GM21447 (cell line): ENCODE results near the gene FAM222A.

Experiments
- ATAC-seq: cut with Tn5 transposase; IDR thresholded peaks from one replicate; pipeline ENCODE4 v1.9.1; 2021; ENCODE audit not compliant: unreplicated experiment

Gene FAM222A

DNA sequence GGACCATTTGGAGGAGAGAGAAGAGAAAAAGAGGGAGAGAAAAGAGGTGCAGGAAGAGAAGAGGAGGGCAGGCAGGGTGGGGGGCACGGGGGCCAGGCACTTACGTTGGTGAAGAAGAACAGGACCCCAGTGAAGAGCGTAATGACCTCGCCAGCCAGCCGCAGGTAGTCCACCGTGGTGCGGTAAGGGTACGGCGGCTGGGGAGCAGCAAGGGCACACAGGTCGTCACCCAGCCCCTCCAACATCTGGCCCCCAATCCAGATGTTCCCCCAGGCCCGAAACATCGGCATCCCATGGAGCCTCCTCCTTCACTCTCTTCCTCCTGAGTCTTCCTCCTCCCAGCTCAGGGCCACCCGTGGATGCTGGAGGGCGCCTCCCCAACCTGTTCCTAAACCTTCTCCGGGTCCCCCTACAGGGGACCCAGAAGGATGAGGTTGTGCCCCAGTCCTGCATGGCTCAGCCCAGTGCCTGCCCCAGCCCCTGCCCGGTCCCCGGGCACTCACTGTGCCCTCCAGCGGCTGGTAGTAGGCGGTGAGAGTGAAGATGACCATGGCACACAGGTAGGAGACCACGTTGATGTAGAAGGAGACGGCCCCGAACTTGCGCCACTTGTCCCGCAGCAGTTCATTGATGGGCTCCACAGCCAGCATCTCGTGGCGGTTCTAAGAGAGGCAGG is 80.3 kb downstream of the FAM222A start:
- no peak for ATAC-seq

GRCh38 chr12:109795023-109795422 is 81.4 kb downstream of the FAM222A start:
- ATAC-seq: no peak

- ATAC-seq: no peak
Observed at GRCh38 chr12:109796057-109796456, 82.4 kb downstream of the FAM222A start.

DNA sequence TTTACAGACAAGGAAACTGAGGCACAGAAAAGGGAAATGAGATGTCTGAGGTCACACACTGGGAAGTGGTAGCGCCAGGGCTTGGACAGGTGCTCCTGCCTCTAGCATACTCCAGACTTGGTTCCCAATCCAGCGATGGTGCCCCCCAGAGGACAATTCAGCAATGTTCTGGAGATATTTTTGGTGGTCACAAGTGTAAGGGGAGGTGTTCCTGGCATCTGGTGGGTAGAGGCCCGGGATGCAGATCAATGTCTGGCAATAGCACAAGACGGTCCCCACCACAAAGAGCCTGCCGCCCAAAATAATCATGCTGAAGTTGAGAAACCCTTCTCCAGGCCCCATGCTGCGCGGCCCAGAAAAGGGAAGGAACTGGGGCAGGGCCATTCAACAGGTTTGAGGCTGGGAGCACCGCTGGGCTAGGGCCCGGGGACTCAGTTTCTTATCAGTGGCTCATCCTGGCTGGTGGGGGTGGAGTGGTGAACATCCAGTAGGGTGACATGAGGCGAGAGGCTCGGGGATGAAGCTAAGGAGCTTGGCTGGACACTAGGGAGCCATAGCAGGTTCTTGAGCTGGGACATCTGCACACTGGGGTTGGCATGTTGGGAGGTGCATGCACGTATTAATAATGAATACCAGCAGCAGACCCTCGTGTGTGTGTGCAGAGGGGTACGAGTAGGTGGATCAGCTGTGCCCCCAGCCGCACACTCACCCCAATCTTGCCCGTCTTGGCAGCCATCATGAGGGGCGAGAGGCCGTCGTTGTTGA is 84.5 kb downstream of the FAM222A start:
- no peak for ATAC-seq

- ATAC-seq: no peak
Observed at GRCh38 chr12:109798691-109799090, 85.1 kb downstream of the FAM222A start.

DNA sequence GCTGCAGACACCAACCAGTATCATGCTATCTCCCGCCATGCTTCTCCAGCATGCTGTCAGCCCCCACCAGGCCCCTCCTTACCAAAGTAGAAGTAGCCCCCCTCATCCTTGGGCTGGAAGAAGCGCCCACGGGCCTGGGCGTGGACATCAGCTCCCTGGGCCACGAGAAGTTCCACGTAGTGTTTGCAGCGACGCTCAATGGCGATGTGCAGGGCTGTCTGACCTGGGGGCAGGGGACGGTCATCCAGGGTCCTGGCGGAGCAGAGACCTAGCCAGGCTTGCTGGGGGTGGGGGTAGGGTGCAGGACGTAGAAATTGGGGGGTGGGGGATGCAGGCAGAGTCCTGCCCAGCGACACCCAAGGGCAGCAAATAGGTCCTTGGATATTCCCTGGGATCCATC is 86.9 kb downstream of the FAM222A start:
- no peak for ATAC-seq

- no peak for ATAC-seq
Observed at GRCh38 chr12:109802828-109803227, 89.2 kb downstream of the FAM222A start.

GRCh38 chr12:109803678-109804077 is 90.1 kb downstream of the FAM222A start:
- no peak for ATAC-seq

DNA sequence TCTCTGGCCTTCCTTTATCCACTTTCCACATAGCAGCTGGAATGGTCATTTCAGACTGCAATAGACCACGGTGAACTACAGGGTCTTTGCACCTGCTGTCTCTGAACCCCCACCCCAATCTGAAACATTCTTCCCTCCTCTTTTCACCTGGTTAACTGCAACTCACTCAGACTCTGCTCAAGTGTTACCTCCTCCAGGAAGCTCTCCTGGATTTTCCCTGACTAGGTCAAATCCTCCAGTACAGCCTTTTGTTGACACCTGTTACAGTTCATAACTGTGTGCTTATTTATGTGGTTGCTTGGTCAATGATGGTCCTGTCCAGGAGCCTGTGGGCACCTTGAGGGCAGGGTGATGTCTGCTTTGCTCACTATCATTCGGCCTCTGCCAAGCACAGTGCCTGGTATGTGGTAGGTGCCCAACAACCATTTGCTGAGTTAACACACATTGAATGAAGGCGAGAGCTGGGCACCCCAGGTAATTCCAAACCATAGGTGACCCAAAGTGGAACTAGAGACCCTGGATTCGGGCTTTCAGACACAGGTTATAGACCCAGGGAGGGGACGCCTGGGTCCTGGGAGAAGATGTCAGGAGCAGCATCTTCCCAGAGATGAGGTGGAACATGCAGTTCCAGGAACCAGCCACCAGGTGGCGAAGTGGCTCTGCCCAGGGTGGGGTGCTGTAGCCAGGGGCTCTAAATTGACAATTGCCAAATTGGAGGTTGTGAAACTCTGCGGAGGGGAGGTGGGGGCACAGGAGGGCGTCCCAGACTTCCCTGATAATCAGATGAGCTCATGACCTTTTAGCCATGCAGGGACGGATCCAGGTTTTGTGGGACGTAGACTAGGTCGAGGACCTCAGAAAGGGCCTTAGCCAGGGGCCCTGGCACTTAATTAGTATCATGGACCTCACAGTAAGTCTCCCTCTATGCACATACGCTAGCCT is 91.5 kb downstream of the FAM222A start:
- no peak for ATAC-seq

- no peak for ATAC-seq
Observed at GRCh38 chr12:109807954-109808643, 94.5 kb downstream of the FAM222A start.

DNA sequence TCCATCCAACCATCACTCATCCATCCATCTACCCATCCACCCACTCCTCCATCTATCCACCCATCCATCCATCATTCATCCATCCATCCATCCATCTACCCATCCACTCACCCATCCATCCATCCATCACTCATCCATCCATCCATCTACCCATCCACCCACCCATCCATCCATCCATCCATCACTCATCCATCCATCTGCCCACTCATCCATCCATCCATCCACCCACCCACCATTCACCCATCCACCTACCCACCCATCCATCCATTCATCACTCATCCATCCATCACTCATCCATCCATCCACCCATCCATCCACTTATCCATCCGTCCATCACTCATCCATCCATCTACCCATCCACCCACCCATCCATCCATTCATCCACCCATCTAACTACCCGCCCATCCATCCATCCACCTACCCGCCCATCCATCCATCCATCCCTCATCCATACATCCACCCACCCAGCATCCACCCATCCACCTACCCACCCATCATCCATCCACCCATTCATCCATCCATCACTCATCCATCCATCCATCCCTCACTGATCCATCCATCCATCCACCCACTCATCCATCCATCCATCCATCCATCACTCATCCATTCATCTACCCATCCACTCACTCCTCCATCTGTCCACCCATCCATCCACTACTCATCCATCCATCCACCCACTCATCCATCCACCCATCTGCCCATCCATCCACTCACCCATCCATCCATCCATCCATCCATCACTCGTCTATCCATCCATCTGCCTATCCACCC is 95.4 kb downstream of the FAM222A start:
- ATAC-seq: no peak

- ATAC-seq: no peak
Observed at GRCh38 chr12:109810954-109811623, 97.5 kb downstream of the FAM222A start.

- ATAC-seq: no peak
Observed at GRCh38 chr12:109811624-109811995, 98.0 kb downstream of the FAM222A start.

- ATAC-seq: no peak
Observed at GRCh38 chr12:109813810-109814416, 100.3 kb downstream of the FAM222A start.

DNA sequence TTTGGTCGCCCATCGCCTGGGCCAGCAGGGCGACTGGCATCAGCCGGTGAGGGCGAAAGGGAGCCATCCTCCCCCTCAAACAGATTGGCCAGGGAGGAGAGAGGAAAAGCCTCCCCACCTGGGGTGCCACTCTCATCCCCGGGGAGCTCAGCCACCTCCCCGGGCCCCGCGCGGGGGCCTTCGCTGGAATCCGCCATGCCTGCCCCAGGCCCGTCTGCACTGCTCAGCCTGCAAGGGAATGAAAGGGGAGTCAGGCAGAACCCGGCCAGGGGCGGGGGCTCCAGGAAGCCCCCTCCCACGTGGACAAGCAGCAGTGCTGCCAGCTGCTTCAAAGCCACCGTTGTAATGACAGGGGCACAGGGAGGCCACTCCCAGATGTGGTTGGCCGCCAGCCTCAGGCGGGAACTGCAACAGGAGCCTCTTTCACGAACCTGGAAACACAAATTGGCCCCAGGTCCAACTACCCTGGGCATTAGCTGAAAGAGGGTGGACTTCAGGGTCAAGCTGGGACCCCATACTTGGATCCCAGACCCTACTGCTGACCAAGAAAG is 101.0 kb downstream of the FAM222A start:
- ATAC-seq: no peak

GRCh38 chr12:109815225-109815624 is 101.6 kb downstream of the FAM222A start:
- ATAC-seq: no peak

GRCh38 chr12:109815757-109816617 is 102.4 kb downstream of the FAM222A start:
- ATAC-seq: no peak

GRCh38 chr12:109816870-109817269 is 103.2 kb downstream of the FAM222A start:
- ATAC-seq: no peak
